Jurkat, Clone E6-1 (cell line): ENCODE results near the gene RAP1GAP2.
"Not testable (repeated sequence)": the region's sequence is repeated elsewhere in the genome, so short reads cannot be mapped to it uniquely, and the experiment has no call there.

Source experiments
- DNase-seq: peaks from one replicate; pipeline ENCODE4 v3.0.0-alpha.2; 2011; ENCODE audit warnings: low read depth, low spot score
- H3K4me3 ChIP-seq: 2 replicates; pipeline ENCODE4 v1.5.1; 2011; ENCODE audit warnings: mild to moderate bottlenecking, low read length, control low read depth, moderate library complexity

RAP1GAP2 gene

GRCh38 chr17:2998469-2998901 is 202.2 kb downstream of the RAP1GAP2 start:
- not testable (repeated sequence) for H3K4me3 ChIP-seq, DNase-seq

DNA sequence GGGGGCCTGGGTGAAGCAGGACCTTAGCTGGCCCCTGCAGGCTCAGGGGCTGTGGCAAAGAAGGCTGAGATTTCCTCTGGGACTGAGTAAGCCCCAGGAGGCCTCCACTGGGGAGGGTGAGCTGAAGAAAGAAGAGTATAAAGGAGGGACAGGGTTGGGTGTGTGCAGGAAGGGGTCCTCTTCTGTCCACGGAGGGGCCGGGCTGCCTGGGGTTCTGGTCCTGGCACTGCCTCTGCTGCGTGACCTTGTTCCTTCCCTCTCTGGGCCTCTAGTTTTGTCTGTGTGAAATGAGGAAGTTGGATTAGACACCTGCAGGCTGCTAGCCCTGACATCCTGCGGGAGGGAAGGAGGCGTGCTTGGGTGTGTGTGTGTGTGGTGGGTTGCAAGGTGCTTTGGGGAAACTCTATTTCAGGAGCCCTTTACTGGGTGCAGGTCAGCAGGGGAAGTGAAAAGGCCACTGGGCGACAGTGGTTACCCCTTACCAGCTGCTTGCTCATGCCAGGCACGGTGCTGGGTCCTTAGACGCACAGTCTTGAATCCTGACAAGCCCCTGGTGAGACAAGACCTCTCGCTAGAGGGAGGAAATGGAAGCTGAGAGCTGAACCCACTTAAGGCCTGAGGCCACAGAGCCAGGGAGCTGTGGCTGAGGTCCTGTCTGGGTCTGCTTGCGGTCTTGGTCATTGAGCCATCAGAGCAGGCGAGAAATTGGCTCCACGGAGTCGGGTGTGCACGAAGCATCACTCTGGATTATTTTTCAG is 206.5 kb downstream of the RAP1GAP2 start:
- H3K4me3 ChIP-seq = no peak overlapping the region
- peak; percentile 23 for DNase-seq

DNA sequence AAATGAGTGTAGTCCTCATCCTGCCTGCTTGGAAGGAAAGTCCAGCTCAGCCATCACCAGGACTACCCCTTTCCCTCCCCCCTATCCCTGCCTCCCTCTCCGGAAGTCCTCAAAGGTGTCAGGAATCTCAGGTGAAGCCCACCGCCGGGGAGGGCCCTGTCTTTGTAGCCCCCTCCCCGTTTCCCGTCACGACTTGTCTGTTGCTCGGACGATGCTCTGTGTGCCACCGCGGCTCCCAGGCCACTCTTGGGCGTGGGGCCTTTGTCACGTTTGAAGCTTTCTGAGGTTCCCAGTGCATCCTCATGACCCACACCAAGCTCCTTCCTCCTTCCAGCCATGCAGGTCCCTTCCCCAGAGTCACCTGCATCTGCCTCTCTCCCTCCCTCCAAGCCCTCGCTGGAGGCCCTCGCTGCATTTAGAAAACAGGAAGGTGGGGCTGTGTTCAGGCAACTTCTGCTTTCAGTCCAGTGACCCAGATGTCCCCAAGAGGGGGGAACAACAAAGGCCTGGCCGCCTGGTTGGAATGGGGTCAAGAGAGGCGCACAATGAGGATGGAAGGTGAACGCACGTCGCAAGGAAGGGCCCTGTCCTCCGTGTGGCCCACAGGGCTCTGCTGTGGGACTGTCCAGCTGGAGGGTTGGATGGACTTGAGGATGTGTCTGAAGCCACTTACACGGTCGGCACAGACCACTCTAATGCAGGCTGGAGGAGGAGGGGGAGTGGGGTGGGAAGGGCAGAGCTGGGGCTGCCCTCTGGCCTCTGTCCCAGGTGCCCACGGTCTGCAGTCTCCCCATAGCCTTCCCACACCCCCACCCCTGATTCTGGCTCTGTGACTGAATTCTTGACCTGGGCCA is 207.3 kb downstream of the RAP1GAP2 start:
- no peak overlapping the region for H3K4me3 ChIP-seq
- DNase-seq = no peak

GRCh38 chr17:3004150-3004801 is 208.0 kb downstream of the RAP1GAP2 start:
- no peak overlapping the region for H3K4me3 ChIP-seq
- DNase-seq = no peak

- DNase-seq = no peak
- H3K4me3 ChIP-seq = no peak overlapping the region
Observed at GRCh38 chr17:3004925-3005324, 208.7 kb downstream of the RAP1GAP2 start.

- no peak overlapping the region for H3K4me3 ChIP-seq
- DNase-seq = no peak
Observed at GRCh38 chr17:3005696-3006095, 209.5 kb downstream of the RAP1GAP2 start.

GRCh38 chr17:3006801-3007200 is 210.6 kb downstream of the RAP1GAP2 start:
- DNase-seq = no peak

GRCh38 chr17:3007651-3008121 is 211.4 kb downstream of the RAP1GAP2 start:
- DNase-seq = no peak

More at GRCh38 chr17:3006801-3007200, 210.6 kb downstream of the RAP1GAP2 start:
- no peak overlapping the region for H3K4me3 ChIP-seq

GRCh38 chr17:3008336-3009288 is 212.4 kb downstream of the RAP1GAP2 start:
- DNase-seq = no peak
- no peak overlapping the region for H3K4me3 ChIP-seq

More at GRCh38 chr17:3007651-3008121, 211.4 kb downstream of the RAP1GAP2 start:
- H3K4me3 ChIP-seq = no peak overlapping the region

GRCh38 chr17:3009411-3009920 is 213.2 kb downstream of the RAP1GAP2 start:
- DNase-seq = no peak
- H3K4me3 ChIP-seq = no peak overlapping the region

DNA sequence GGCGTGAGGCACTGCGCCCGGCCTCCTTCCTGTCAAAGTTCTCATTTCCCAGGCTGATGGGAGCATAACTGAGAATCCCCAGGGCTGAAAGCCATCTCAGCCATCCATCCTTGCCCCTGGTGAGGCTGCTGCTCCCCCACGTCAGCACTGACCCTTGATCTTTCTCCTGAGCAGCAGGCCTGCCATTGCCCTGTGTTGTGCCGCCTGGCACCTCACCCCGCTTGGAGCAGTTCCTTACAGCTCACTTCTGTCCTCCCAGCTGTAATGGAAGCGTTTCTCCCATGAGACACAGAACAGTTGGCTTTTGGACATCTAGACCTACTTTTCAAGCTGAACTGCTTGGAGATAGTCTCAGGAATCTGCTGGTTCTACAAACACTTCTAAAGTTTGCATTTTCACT is 215.7 kb downstream of the RAP1GAP2 start:
- no peak for DNase-seq
- H3K4me3 ChIP-seq = no peak overlapping the region

GRCh38 chr17:3012926-3013581 is 216.8 kb downstream of the RAP1GAP2 start:
- DNase-seq = peak; percentile 41
- no peak overlapping the region for H3K4me3 ChIP-seq

GRCh38 chr17:3015890-3016289 is 219.7 kb downstream of the RAP1GAP2 start:
- H3K4me3 ChIP-seq = no peak overlapping the region
- no peak for DNase-seq

GRCh38 chr17:3017936-3018335 is 221.7 kb downstream of the RAP1GAP2 start:
- DNase-seq = no peak
- no peak overlapping the region for H3K4me3 ChIP-seq

DNA sequence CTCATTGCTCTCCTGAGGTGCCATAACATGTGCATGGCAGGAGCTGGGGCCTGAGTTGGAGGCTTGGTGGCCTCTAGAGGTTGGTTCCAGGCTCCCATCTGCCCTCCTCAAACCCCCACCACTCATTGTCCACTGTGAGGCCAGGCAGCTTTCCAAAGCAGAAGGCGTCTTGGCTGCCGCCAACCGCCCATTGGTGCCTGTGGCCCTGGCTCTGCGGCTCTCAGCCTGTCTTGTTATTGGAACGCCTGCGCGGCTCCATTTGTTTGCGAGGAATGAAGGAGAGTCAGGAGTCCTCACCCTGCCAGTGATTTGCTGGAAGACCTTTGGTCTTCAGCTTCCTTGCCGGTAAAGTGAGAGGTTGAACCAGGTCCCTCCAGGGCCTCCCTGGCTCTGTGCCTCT is 223.5 kb downstream of the RAP1GAP2 start:
- no peak for DNase-seq
- no peak overlapping the region for H3K4me3 ChIP-seq

GRCh38 chr17:3020381-3020780 is 224.1 kb downstream of the RAP1GAP2 start:
- no peak for DNase-seq
- H3K4me3 ChIP-seq = no peak overlapping the region

DNA sequence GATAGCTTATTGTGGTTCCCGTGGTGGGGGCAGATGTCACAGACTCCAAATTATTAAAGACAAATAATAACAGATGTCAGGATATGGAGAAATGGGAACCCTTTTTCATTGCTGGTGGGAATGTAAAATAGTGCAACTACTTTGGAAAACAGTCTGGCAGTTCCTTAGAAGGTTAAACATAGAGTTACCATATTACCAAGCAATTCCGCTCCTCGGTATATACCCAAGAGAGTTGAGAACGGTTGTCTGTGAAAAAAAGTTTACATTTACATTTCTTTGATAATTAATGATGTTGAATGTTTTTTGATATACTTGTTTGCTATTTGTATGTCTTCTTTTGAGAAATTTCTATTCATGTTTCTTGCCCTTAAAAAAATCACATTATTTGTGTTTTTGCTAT is 226.0 kb downstream of the RAP1GAP2 start:
- no peak overlapping the region for H3K4me3 ChIP-seq
- no peak for DNase-seq

DNA sequence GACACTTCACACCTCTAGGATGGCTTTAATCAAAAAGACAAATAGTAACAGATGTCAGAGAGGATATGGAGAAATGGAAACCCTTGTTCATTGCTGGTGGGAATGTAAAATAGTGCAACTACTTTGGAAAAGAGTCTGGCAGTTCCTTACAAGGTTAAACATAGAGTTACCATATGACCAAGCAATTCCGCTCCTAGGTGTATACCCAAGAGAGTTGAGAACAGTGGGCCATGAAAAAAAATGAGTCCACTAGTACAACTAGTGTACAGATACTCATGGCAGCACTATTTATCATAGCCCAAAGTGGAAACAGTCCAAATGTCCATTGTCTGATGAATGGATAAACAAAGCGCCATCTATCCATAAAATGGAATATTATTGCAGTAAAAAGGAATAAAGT is 228.1 kb downstream of the RAP1GAP2 start:
- no peak overlapping the region for H3K4me3 ChIP-seq
- DNase-seq = no peak
